ENCODE results near the gene GGA2.
"Not testable (repeated sequence)": the region's sequence is repeated elsewhere in the genome, so short reads cannot be mapped to it uniquely, and the experiment has no call there.

The GGA2 gene

GRCh38 chr16:23504453-23505179 is 5.7 kb downstream of the GGA2 start:
- DNase-seq (ENCODE audit: low read depth), result peak; percentile 38

- DNase-seq (ENCODE audit: low read depth), result no peak
These were observed 6.2 kb downstream of the GGA2 start for GRCh38 chr16:23504076-23504452.

- DNase-seq (ENCODE audit: low read depth), result no peak
These were observed 7.8 kb downstream of the GGA2 start for GRCh38 chr16:23502466-23502865.

- DNase-seq (ENCODE audit: low read depth), result no peak
These were observed 9.0 kb downstream of the GGA2 start for GRCh38 chr16:23501291-23501690.

- DNase-seq (ENCODE audit: low read depth), result no peak
These were observed 9.4 kb downstream of the GGA2 start for GRCh38 chr16:23500862-23501225.

GRCh38 chr16:23500212-23500861 is 10.0 kb downstream of the GGA2 start:
- DNase-seq (ENCODE audit: low read depth), result no peak

- DNase-seq (ENCODE audit: low read depth), result no peak
These were observed 10.5 kb downstream of the GGA2 start for GRCh38 chr16:23499801-23500200.

GRCh38 chr16:23498863-23499262 is 11.4 kb downstream of the GGA2 start:
- no peak for DNase-seq (ENCODE audit: low read depth)

GRCh38 chr16:23497543-23497868 is 12.8 kb downstream of the GGA2 start:
- DNase-seq (ENCODE audit: low read depth), result no peak

- no peak for DNase-seq (ENCODE audit: low read depth)
These were observed 13.3 kb downstream of the GGA2 start for GRCh38 chr16:23496821-23497542.

GRCh38 chr16:23495671-23496070 is 14.6 kb downstream of the GGA2 start:
- no peak for DNase-seq (ENCODE audit: low read depth)

GRCh38 chr16:23494188-23494587 is 16.1 kb downstream of the GGA2 start:
- DNase-seq (ENCODE audit: low read depth), result no peak

- DNase-seq (ENCODE audit: low read depth), result no peak
These were observed 18.6 kb downstream of the GGA2 start for GRCh38 chr16:23491490-23492391.

GRCh38 chr16:23486480-23486879 is 23.8 kb downstream of the GGA2 start:
- no peak for DNase-seq (ENCODE audit: low read depth)

- DNase-seq (ENCODE audit: low read depth), result no peak
These were observed 24.5 kb downstream of the GGA2 start for GRCh38 chr16:23485841-23486240.

- no peak for DNase-seq (ENCODE audit: low read depth)
These were observed 25.1 kb downstream of the GGA2 start for GRCh38 chr16:23485257-23485614.

- DNase-seq (ENCODE audit: low read depth), result no peak
These were observed 25.6 kb downstream of the GGA2 start for GRCh38 chr16:23484510-23485256.

- DNase-seq (ENCODE audit: low read depth), result not testable (repeated sequence)
These were observed 26.8 kb downstream of the GGA2 start for GRCh38 chr16:23483492-23483891.

- no peak for DNase-seq (ENCODE audit: low read depth)
These were observed 27.5 kb downstream of the GGA2 start for GRCh38 chr16:23482778-23483177.

GRCh38 chr16:23480257-23480656 is 30.0 kb downstream of the GGA2 start:
- no peak for DNase-seq (ENCODE audit: low read depth)

GRCh38 chr16:23479138-23479537 is 31.2 kb downstream of the GGA2 start:
- no peak for DNase-seq (ENCODE audit: low read depth)

- no peak for DNase-seq (ENCODE audit: low read depth)
These were observed 31.7 kb downstream of the GGA2 start for GRCh38 chr16:23478566-23478965.

Data from stimulated activated CD8-positive, alpha-beta memory T cell treated with anti-CD3 and anti-CD28 coated beads, Interleukin-12 subunit alpha, Interleukin-12 subunit beta, amount 100 ng/mL, for 1 hour (primary cell).